Activated CD4-positive, alpha-beta T cell treated with anti-CD3 and anti-CD28 coated beads, Interleukin-2, amount 10 ng/mL, durations not matched to agents 24 days and 14 days (primary cell): ENCODE measurements around the gene PCBD1. TPM values are rescaled to one million over a fixed set of nuclear protein-coding genes. Genes with fewer than 3 reads are reported as not detected.

Experiments used
- DNase-seq: peaks from one replicate; pipeline ENCODE4 v3.0.0; 2022
- H3K27ac Mint-ChIP-seq: one replicate; pipeline ENCODE4 v1.8.0; 2022; ENCODE audit warnings: mild to moderate bottlenecking, mixed read lengths
- H3K27me3 Mint-ChIP-seq: one replicate; pipeline ENCODE4 v1.8.0; 2022; ENCODE audit warnings: mixed read lengths
- H3K36me3 Mint-ChIP-seq: one replicate; pipeline ENCODE4 v1.8.0; 2022; ENCODE audit warnings: low read depth, mild to moderate bottlenecking, mixed read lengths
- H3K4me1 Mint-ChIP-seq: one replicate; pipeline ENCODE4 v1.8.0; 2021; ENCODE audit warnings: mixed read lengths
- H3K4me3 Mint-ChIP-seq: one replicate; pipeline ENCODE4 v1.8.0; 2022; ENCODE audit warnings: mild to moderate bottlenecking, moderate library complexity, mixed read lengths
- H3K9me3 Mint-ChIP-seq: one replicate; pipeline ENCODE4 v1.8.0; 2021; ENCODE audit warnings: mixed read lengths
- intact Hi-C: fragments of 100-400 bp; cut with micrococcal nuclease; formaldehyde crosslinking; loops from one replicate; pipeline ENCODE4 v1.15.1; 2023
- total RNA-seq: library from RNA; stranded (reverse); gene quantifications from 2 replicates; pipeline ENCODE4 v1.2.3, GENCODE V29; 2022

The PCBD1 gene
- total RNA-seq, result 63.2 and 67.7 TPM in 2 replicates

DNA sequence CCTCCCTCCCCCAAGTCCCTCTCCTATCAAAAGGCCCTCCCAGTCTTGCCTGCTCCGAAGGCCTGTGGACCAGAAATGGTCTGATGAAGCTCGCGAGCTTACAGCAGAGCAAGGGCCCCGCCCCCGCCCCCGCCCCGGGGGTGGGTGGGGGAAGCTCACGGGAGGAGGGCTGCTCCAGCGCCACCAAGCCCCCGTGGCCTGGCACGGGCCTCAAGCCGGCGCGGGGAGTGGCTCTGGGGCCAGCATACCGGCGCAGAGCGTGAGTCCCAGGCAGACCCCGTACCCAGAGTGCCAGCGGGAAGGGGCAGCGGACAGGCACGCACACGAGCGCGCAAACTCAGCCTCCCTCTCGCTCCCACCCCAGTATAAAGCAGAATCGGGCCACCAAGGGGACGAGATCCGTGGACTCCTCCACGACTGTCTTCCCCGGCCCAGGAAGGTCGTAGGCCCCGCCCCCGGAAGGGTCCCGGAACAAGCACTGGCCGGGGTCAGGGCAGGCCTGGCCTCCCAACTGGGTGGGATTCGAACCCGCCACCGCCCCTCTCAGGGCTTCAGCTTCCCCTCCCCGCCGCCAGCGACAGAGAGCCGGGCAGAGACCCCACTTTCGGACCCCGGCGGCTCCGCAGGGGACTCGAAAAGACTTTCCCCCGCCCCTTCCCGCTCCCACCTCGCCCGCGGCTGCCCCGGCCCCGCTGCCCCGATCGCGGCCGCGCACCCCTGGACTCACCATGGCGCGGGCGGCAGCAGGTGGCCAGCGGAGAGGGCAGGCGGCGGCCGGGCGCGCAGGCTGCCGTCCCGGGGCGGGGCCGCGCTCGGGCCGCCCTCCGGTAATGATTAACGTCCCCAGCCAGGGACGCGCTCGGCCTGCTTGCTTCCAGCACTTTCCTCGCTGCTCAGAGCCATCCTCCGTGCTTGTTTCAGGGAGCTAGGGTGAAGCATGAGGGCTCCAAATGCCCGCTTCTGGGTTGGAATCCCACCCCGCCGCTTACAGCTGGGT is at the start of gene PCBD1:
Gene PCBD1 (minus strand): TSS at position 762 of the 997 bp plus-strand sequence. CDS start 32 bp downstream, at position 730.
- Mint-ChIP-seq H3K4me3 (peak within 1 kb of the TSS; percentile 82), H3K9me3 (no peaks in the 10 kb centered on the region), H3K4me1 (peaks cover 23% of the 10 kb centered on the region), H3K27ac (peak within 1 kb of the TSS; percentile 88), H3K36me3 (peaks cover 22% of the 10 kb centered on the region), H3K27me3 (no peaks in the 10 kb centered on the region)
- intact Hi-C loops, result loop anchor here (10.0 kb wide), 1 partner anchor 413 kb away; the partner anchor contains the start of gene PALD1
- DNase-seq, result peak; percentile 94

- intact Hi-C loops, result no loop called here
- no peak for DNase-seq
- Mint-ChIP-seq H3K4me3 (no peak overlapping the region), H3K27ac (no peak overlapping the region), H3K9me3 (no peaks in the 10 kb centered on the region), H3K4me1 (no peaks in the 10 kb centered on the region), H3K27me3 (no peaks in the 10 kb centered on the region), H3K36me3 (no peaks in the 10 kb centered on the region)
Observed at GRCh38 chr10:70937661-70938060, 49.3 kb upstream of the PCBD1 start.

- Mint-ChIP-seq H3K9me3 (no peaks in the 10 kb centered on the region), H3K27ac (no peak overlapping the region), H3K4me1 (no peaks in the 10 kb centered on the region), H3K4me3 (no peak overlapping the region), H3K36me3 (no peaks in the 10 kb centered on the region), H3K27me3 (no peaks in the 10 kb centered on the region)
- DNase-seq, result no peak
- intact Hi-C loops, result no loop called here
Observed at GRCh38 chr10:70936111-70936510, 47.7 kb upstream of the PCBD1 start.

DNA sequence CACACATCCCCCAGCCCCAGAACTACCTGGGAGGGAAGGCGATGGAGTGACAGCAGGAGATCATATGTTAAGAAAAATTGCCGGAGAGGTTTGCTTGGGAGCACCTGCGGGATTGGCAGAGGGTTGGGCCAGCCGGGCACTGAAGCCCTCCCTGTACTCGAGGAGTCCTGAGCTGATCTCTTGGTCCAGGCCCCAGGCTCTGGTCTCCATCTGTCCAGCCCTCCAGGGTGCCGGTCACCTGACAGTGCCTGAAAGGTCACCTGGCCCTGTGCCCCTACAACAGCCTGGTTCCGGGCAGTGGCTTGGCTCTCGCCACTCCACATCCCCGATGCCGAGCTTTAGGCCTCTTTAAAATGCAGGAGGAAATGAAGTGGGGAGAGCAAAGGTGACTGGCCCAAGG is 47.3 kb upstream of the PCBD1 start:
- intact Hi-C loops, result no loop called here
- no peaks in the 10 kb centered on the region for H3K27me3 Mint-ChIP-seq
- no peaks in the 10 kb centered on the region for H3K36me3 Mint-ChIP-seq
- no peaks in the 10 kb centered on the region for H3K9me3 Mint-ChIP-seq
- DNase-seq, result no peak
- no peak overlapping the region for H3K27ac Mint-ChIP-seq
- H3K4me3 Mint-ChIP-seq, result no peak overlapping the region
- H3K4me1 Mint-ChIP-seq, result no peaks in the 10 kb centered on the region

GRCh38 chr10:70935125-70935625 is 46.8 kb upstream of the PCBD1 start:
- Mint-ChIP-seq H3K36me3 (no peaks in the 10 kb centered on the region), H3K4me1 (no peaks in the 10 kb centered on the region), H3K9me3 (no peaks in the 10 kb centered on the region), H3K27me3 (no peaks in the 10 kb centered on the region), H3K4me3 (no peak overlapping the region), H3K27ac (no peak overlapping the region)
- intact Hi-C loops, result no loop called here
- no peak for DNase-seq

DNA sequence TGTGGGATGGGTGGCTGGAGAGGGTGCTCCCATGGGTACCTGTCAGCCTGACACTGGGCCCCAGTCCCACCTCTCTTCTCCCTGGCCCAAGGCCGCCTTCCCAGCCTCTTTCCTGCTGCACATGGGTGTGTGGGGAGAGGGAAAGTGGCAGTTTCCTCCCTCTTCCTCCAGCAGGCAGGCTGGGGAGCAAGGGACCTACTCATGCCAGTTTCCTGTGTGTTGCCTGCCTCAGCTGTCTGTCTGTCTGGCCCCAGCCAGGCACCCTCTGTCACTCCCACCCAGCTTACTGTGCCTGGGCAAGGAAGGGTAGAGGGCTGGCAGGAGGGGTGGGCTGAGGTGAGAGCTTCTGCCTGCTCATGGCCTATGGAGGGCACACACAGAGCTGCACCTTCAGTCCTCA is 46.3 kb upstream of the PCBD1 start:
- H3K9me3 Mint-ChIP-seq, result no peaks in the 10 kb centered on the region
- no peaks in the 10 kb centered on the region for H3K4me1 Mint-ChIP-seq
- no peaks in the 10 kb centered on the region for H3K27me3 Mint-ChIP-seq
- no peak overlapping the region for H3K4me3 Mint-ChIP-seq
- no peaks in the 10 kb centered on the region for H3K36me3 Mint-ChIP-seq
- intact Hi-C loops, result no loop called here
- no peak overlapping the region for H3K27ac Mint-ChIP-seq
- no peak for DNase-seq

- Mint-ChIP-seq H3K27ac (no peak overlapping the region), H3K4me1 (no peaks in the 10 kb centered on the region), H3K36me3 (no peaks in the 10 kb centered on the region), H3K9me3 (no peaks in the 10 kb centered on the region), H3K27me3 (no peaks in the 10 kb centered on the region), H3K4me3 (no peak overlapping the region)
- no peak for DNase-seq
- intact Hi-C loops, result no loop called here
Observed at GRCh38 chr10:70932392-70933196, 44.2 kb upstream of the PCBD1 start.

DNA sequence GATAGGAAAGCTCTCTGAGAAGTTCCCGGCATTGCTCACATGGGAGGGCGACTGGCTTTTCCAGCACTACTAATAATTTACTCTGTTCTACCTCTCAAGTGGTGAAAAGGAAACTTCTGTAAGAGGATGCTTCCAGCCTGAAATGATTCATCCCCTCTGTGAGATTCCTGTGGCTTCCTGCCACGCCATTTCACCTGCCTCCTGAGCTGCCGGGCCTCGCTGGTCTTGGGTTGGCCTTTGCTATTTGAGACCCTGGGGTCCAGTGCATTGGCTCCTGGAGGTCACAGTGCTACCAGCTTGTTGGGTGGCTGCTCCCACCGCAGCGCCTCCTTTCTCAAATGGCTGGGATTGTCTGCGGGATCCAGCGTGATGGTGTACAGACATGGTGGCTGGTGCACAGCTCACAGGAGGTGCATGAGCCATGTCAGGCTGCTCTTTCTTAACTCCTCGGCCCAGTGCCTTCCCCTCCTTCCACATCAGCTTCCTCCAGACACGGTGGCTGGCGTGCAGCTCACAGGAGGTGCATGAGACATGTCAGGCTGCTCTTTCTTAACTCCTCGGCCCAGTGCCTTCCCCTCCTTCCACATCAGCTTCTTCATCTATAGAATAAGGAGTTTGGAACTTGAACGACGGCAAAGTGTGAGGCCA is 42.9 kb upstream of the PCBD1 start:
- Mint-ChIP-seq H3K9me3 (no peaks in the 10 kb centered on the region), H3K27ac (no peak overlapping the region), H3K4me3 (no peak overlapping the region), H3K4me1 (no peaks in the 10 kb centered on the region), H3K36me3 (no peaks in the 10 kb centered on the region), H3K27me3 (no peaks in the 10 kb centered on the region)
- intact Hi-C loops, result no loop called here
- no peak for DNase-seq

- intact Hi-C loops, result no loop called here
- Mint-ChIP-seq H3K36me3 (no peaks in the 10 kb centered on the region), H3K27ac (no peak overlapping the region), H3K27me3 (no peaks in the 10 kb centered on the region), H3K4me3 (no peak overlapping the region), H3K4me1 (peaks cover 2% of the 10 kb centered on the region), H3K9me3 (no peaks in the 10 kb centered on the region)
- no peak for DNase-seq
Observed at GRCh38 chr10:70930263-70931000, 42.1 kb upstream of the PCBD1 start.

- H3K27ac Mint-ChIP-seq, result no peak overlapping the region
- peaks cover 6% of the 10 kb centered on the region for H3K4me1 Mint-ChIP-seq
- H3K27me3 Mint-ChIP-seq, result peaks cover 4% of the 10 kb centered on the region
- H3K4me3 Mint-ChIP-seq, result no peak overlapping the region
- intact Hi-C loops, result loop anchor here (5.0 kb wide), 2 partner anchors 279 to 359 kb away; no protein-coding TSS in a partner anchor
- H3K36me3 Mint-ChIP-seq, result no peaks in the 10 kb centered on the region
- H3K9me3 Mint-ChIP-seq, result no peaks in the 10 kb centered on the region
- no peak for DNase-seq
Observed at GRCh38 chr10:70928140-70928539, 39.8 kb upstream of the PCBD1 start.

DNA sequence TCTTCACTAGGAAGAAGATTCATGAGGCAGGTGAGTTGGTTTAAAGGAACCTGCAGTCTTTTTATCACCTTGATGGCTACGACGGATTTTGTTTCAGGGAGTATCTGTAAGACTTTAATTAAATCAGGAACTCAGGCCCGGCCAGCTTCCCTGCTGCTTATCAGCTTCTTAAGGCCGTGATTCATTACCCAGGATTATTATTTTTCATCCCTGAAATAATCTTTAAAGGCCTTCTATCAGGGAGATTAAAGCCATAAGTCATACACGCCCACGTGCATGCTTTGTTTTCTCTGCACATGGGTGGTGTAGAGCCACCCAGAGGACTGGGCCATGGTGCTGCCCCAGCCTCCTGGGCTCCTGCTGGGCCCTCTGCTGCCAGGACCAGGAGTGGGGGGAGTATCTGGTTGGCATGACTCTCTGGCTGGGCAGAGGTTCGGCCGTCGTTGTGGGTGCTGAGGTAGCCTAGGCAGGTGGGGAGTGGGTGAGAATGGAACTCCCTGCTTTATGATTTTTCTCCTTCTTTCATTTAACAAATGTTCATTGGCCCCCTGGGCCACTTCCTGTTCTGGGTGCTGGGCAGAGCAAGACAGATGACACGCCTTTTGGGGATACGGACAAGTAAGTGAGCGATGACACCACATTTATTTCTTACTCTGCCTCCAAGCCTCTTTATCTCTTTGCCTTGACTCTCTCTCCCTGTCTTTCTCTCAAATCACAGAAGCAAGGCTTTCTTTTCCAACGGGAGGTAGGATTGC is 39.0 kb upstream of the PCBD1 start:
- intact Hi-C loops, result loop anchor here (5.0 kb wide), 2 partner anchors 280 to 360 kb away; no protein-coding TSS in a partner anchor
- no peak overlapping the region for H3K27ac Mint-ChIP-seq
- H3K27me3 Mint-ChIP-seq, result peaks cover 4% of the 10 kb centered on the region
- DNase-seq, result no peak
- H3K9me3 Mint-ChIP-seq, result no peaks in the 10 kb centered on the region
- no peak overlapping the region for H3K4me3 Mint-ChIP-seq
- H3K36me3 Mint-ChIP-seq, result no peaks in the 10 kb centered on the region
- peaks cover 6% of the 10 kb centered on the region for H3K4me1 Mint-ChIP-seq

GRCh38 chr10:70926226-70927000 is 38.0 kb upstream of the PCBD1 start:
- H3K27ac Mint-ChIP-seq, result no peak overlapping the region
- intact Hi-C loops, result loop anchor here (5.0 kb wide), 2 partner anchors 281 to 361 kb away; no protein-coding TSS in a partner anchor
- no peaks in the 10 kb centered on the region for H3K9me3 Mint-ChIP-seq
- H3K4me3 Mint-ChIP-seq, result no peak overlapping the region
- peaks cover 6% of the 10 kb centered on the region for H3K4me1 Mint-ChIP-seq
- DNase-seq, result no peak
- H3K27me3 Mint-ChIP-seq, result peaks cover 4% of the 10 kb centered on the region
- no peaks in the 10 kb centered on the region for H3K36me3 Mint-ChIP-seq
